H9 (cell line): ENCODE measurements around the gene CYREN. TPM values are rescaled to one million over a fixed set of nuclear protein-coding genes. Genes with fewer than 3 reads are reported as not detected.

Experiments
- DNase-seq: peaks from one replicate; pipeline ENCODE4 v3.0.0-alpha.2; 2017
- H2AFZ ChIP-seq: one replicate; pipeline ENCODE4 v1.6.1; 2013; ENCODE audit warnings: mild to moderate bottlenecking, low read length, control low read depth, moderate library complexity
- H2AK5ac ChIP-seq: 2 replicates; pipeline ENCODE4 v1.6.1; 2013; ENCODE audit warnings: low read length, control low read depth, mixed read lengths; ENCODE audit not compliant: insufficient read length
- H2BK120ac ChIP-seq: one replicate; pipeline ENCODE4 v1.6.1; 2013; ENCODE audit warnings: low read depth, mild to moderate bottlenecking, low read length, control low read depth, inconsistent platforms; ENCODE audit not compliant: poor library complexity, severe bottlenecking
- H2BK12ac ChIP-seq: 2 replicates; pipeline ENCODE4 v1.6.1; 2013; ENCODE audit warnings: low read length, control low read depth, mixed read lengths, low read depth; ENCODE audit not compliant: insufficient read length
- H2BK15ac ChIP-seq: 2 replicates; pipeline ENCODE4 v1.6.1; 2013; ENCODE audit warnings: low read depth, low read length, control low read depth
- H2BK20ac ChIP-seq: one replicate; pipeline ENCODE4 v1.6.1; 2013; ENCODE audit warnings: low read depth, mild to moderate bottlenecking, low read length, control low read depth, inconsistent platforms; ENCODE audit not compliant: poor library complexity, severe bottlenecking
- H2BK5ac ChIP-seq: 2 replicates; pipeline ENCODE4 v1.6.1; 2013; ENCODE audit warnings: low read length, control low read depth, mixed read lengths; ENCODE audit not compliant: insufficient read length
- H3K14ac ChIP-seq: 2 replicates; pipeline ENCODE4 v1.6.1; 2013; ENCODE audit warnings: low read length, control low read depth; ENCODE audit not compliant: insufficient read depth
- H3K18ac ChIP-seq: 2 replicates; pipeline ENCODE4 v1.6.1; 2013; ENCODE audit warnings: low read depth, mild to moderate bottlenecking, mixed read lengths, low read length, control low read depth; ENCODE audit not compliant: insufficient read length
- H3K23ac ChIP-seq: 2 replicates; pipeline ENCODE4 v1.6.1; 2013; ENCODE audit warnings: low read length, control low read depth, mixed read lengths, low read depth; ENCODE audit not compliant: insufficient read length
- H3K23me2 ChIP-seq: 2 replicates; pipeline ENCODE4 v1.6.1; 2013; ENCODE audit warnings: low read depth, mild to moderate bottlenecking, mixed read lengths, low read length, control low read depth; ENCODE audit not compliant: insufficient read length, poor library complexity, severe bottlenecking
- H3K27ac ChIP-seq: 2 replicates; pipeline ENCODE4 v1.5.1; 2013; ENCODE audit warnings: low read length, control low read depth, mixed read lengths, low read depth; ENCODE audit not compliant: insufficient read length
- H3K27me3 ChIP-seq: 2 replicates; pipeline ENCODE4 v1.6.1; 2013; ENCODE audit warnings: low read length, control low read depth, inconsistent platforms; ENCODE audit not compliant: insufficient read depth
- H3K4ac ChIP-seq: 2 replicates; pipeline ENCODE4 v1.6.1; 2013; ENCODE audit warnings: low read depth, mild to moderate bottlenecking, control low read depth, inconsistent platforms, low read length, moderate library complexity
- H3K4me1 ChIP-seq: 2 replicates; pipeline ENCODE4 v1.6.1; 2013; ENCODE audit warnings: low read length, control low read depth, inconsistent platforms; ENCODE audit not compliant: insufficient read depth
- H3K4me2 ChIP-seq: 2 replicates; pipeline ENCODE4 v1.6.1; 2013; ENCODE audit warnings: low read length, control low read depth, mixed read lengths; ENCODE audit not compliant: insufficient read length, insufficient read depth
- H3K56ac ChIP-seq: 2 replicates; pipeline ENCODE4 v1.6.1; 2013; ENCODE audit warnings: low read depth, mild to moderate bottlenecking, mixed read lengths, low read length, control low read depth; ENCODE audit not compliant: insufficient read length
- H3K79me1 ChIP-seq: 2 replicates; pipeline ENCODE4 v1.6.1; 2013; ENCODE audit warnings: low read depth, mild to moderate bottlenecking, moderate library complexity, low read length, control low read depth, inconsistent platforms; ENCODE audit not compliant: insufficient read depth, poor library complexity, severe bottlenecking
- H3K79me2 ChIP-seq: 2 replicates; pipeline ENCODE4 v1.6.1; 2013; ENCODE audit warnings: low read length, control low read depth, inconsistent platforms; ENCODE audit not compliant: insufficient read depth
- H3K9ac ChIP-seq: 2 replicates; pipeline ENCODE4 v1.6.1; 2013; ENCODE audit warnings: low read length, control low read depth, mixed read lengths; ENCODE audit not compliant: insufficient read length; ENCODE audit errors: extremely low read depth
- H3K9me3 ChIP-seq: one replicate; pipeline ENCODE4 v1.6.1; 2013; ENCODE audit warnings: low read depth, low read length, inconsistent platforms; ENCODE audit not compliant: control insufficient read depth
- H3T11ph ChIP-seq: one replicate; pipeline ENCODE4 v1.6.1; 2013; ENCODE audit warnings: mild to moderate bottlenecking, low read length, control low read depth, inconsistent platforms
- H4K20me1 ChIP-seq: one replicate; pipeline ENCODE4 v1.6.1; 2013; ENCODE audit not compliant: control insufficient read depth, insufficient read length, insufficient read depth
- H4K5ac ChIP-seq: 2 replicates; pipeline ENCODE4 v1.6.1; 2013; ENCODE audit warnings: low read depth, mild to moderate bottlenecking, mixed read lengths, low read length, control low read depth; ENCODE audit not compliant: insufficient read length
- H4K8ac ChIP-seq: replicated peaks from 2 replicates; pipeline ENCODE4 v1.6.1; 2013; ENCODE audit warnings: low read length, control low read depth, mixed read lengths, low read depth; ENCODE audit not compliant: insufficient read length
- H4K91ac ChIP-seq: 2 replicates; pipeline ENCODE4 v1.6.1; 2013; ENCODE audit warnings: low read depth, mild to moderate bottlenecking, moderate library complexity, mixed read lengths, low read length, control low read depth; ENCODE audit not compliant: insufficient read length
- H3K27ac Mint-ChIP-seq, 3 experiments: 2 replicates in 2 of 3; 3 replicates in 1 of 3; pipeline ENCODE4 v1.8.0; 2020 to 2021; ENCODE audit warnings: mixed read lengths in 3 of 3, mild to moderate bottlenecking in 1 of 3, moderate library complexity in 1 of 3
- H3K27me3 Mint-ChIP-seq: 2 replicates; pipeline ENCODE4 v1.8.0; 2021; ENCODE audit warnings: low read depth, mild to moderate bottlenecking, moderate library complexity, mixed read lengths
- H3K36me3 Mint-ChIP-seq, 3 experiments: 2 replicates in 2 of 3; 3 replicates in 1 of 3; pipeline ENCODE4 v1.8.0; 2020 to 2021; ENCODE audit warnings: low read depth in 3 of 3, mixed read lengths in 3 of 3; ENCODE audit not compliant: insufficient read depth in 1 of 3
- H3K4me1 Mint-ChIP-seq, 2 experiments: 2 replicates each; pipeline ENCODE4 v1.8.0; 2020; ENCODE audit warnings: mixed read lengths in 2 of 2
- H3K4me3 Mint-ChIP-seq, 2 experiments: 2 replicates in 1 of 2; 3 replicates in 1 of 2; pipeline ENCODE4 v1.8.0; 2020 to 2021; ENCODE audit warnings: mild to moderate bottlenecking in 2 of 2, mixed read lengths in 2 of 2, moderate library complexity in 1 of 2
- H3K9me3 Mint-ChIP-seq, 2 experiments: 2 replicates in 1 of 2; 3 replicates in 1 of 2; pipeline ENCODE4 v1.8.0; 2020; ENCODE audit warnings: mild to moderate bottlenecking in 2 of 2, mixed read lengths in 2 of 2, moderate library complexity in 1 of 2
- CTCF ChIP-seq: fragments of 200-600 bp; sonication (generic); conservative IDR thresholded peaks from 3 replicates; pipeline ENCODE4 v1.8.0; 2021; ENCODE audit warnings: antibody characterized with exemption, mild to moderate bottlenecking
- WGBS: extraction: QIAGEN DNeasy Blood & Tissue Kit; methylation state at CpG from one replicate; pipeline ENCODE4 v1.1.7; 2013; ENCODE audit warnings: missing lambda C conversion rate, low lambda C conversion rate, mixed read lengths; ENCODE audit not compliant: insufficient read length; ENCODE audit errors: extremely low coverage; 5-methylcytosine and 5-hydroxymethylcytosine counted together
- total RNA-seq: library from RNA; stranded (reverse); gene quantifications from 2 replicates; pipeline ENCODE4 v1.2.1, GENCODE V29; 2021

Gene CYREN
- total RNA-seq, 1 experiment from 2014 or later = 72.0 TPM

- Histone ChIP-seq H4K8ac (no peak overlapping the region), H4K5ac (no peak overlapping the region), H3K9me3 (no peaks in the 10 kb centered on the region), H3K23me2 (no peaks in the 10 kb centered on the region), H2BK5ac (no peak overlapping the region), H4K91ac (no peak overlapping the region), H2AFZ (no peak overlapping the region), H3K23ac (no peak overlapping the region), H3K79me1 (no peaks in the 10 kb centered on the region), H3K4me1 (no peaks in the 10 kb centered on the region), H3K18ac (no peak overlapping the region), H3K27ac (no peak overlapping the region), H2BK12ac (no peak overlapping the region), H3K4me2 (no peak overlapping the region), H2BK20ac (no peak overlapping the region), H3K79me2 (no peaks in the 10 kb centered on the region), H4K20me1 (no peaks in the 10 kb centered on the region), H2AK5ac (no peak overlapping the region), H3K9ac (no peak overlapping the region), H3K4ac (no peak overlapping the region), H2BK15ac (no peak overlapping the region), H3K56ac (no peak overlapping the region), H3K14ac (no peak overlapping the region), H3K27me3 (no peaks in the 10 kb centered on the region), H3T11ph (no peak overlapping the region), H2BK120ac (no peak overlapping the region)
- no peak overlapping the region for H3K4me3 Mint-ChIP-seq
- WGBS = no CpG with 5 or more reads among the region's 12 CpGs
- no peaks in the 10 kb centered on the region for H3K27me3 Mint-ChIP-seq
- no peak for DNase-seq
- peaks cover 6 to 54% (median 23%) of the 10 kb centered on the region in 3 experiments for H3K36me3 Mint-ChIP-seq
- TF ChIP-seq CTCF = no peak
- no peaks in the 10 kb centered on the region for H3K9me3 Mint-ChIP-seq
- H3K27ac Mint-ChIP-seq = no peak overlapping the region
- peaks cover 0 to 2% of the 10 kb centered on the region in 2 experiments; a peak in 3 of 4 replicates for H3K4me1 Mint-ChIP-seq
Observed at GRCh38 chr7:135194494-135195095, 24.1 kb upstream of the CYREN start.
